ENCODE results near the gene PCDHGC4. TPM values are rescaled to one million over a fixed set of nuclear protein-coding genes. Genes with fewer than 3 reads are reported as not detected.
A peak's percentile ranks its signal among the peaks of the same experiment; 100 is the strongest.

The PCDHGC4 gene
- total and polyA plus RNA-seq, 2 donors (not counting 3 experiments of a cell fraction or from before 2014, with no cell fraction given) = 0.25 to 2.1 TPM

- intact Hi-C loops (cut with micrococcal nuclease) = loop anchor here (1.0 to 5.0 kb wide), 6 partner anchors 35 to 188 kb away; partner anchors contain the start of genes PCDHGA11, PCDHGA12, PCDHGA2 and PCDHGB7
- peaks cover 29% of the 10 kb centered on the region for H3K4me1 ChIP-seq (ENCODE audit: control insufficient read depth, extremely low read depth, insufficient read depth, low read length)
- CTCF ChIA-PET = interaction anchor here (0.7 to 10.9 kb wide), 30 partner anchors 9 to 196 kb away, joined by 3 to 308 read pairs (median 5); partner anchors contain the start of genes PCDHGA10, PCDHGA11, PCDHGA12 and PCDHGA3
- H3K36me3 ChIP-seq (ENCODE audit: control insufficient read depth in 2 of 2, extremely low read depth in 1 of 2, insufficient read depth in 2 of 2, low read length in 2 of 2) = peaks cover 8 to 18% of the 10 kb centered on the region in 2 experiments
- H3K9me3 ChIP-seq (replicated peaks; ENCODE audit: control insufficient read depth, insufficient read depth, low read length) = no peaks in the 10 kb centered on the region
- H3K9ac ChIP-seq (replicated peaks; ENCODE audit: extremely low read depth, insufficient read depth, low read length) = no peak overlapping the region
- H4K20me1 ChIP-seq (replicated peaks; ENCODE audit: control insufficient read depth, extremely low read depth, insufficient read depth, low read length) = no peaks in the 10 kb centered on the region
- no peak overlapping the region for H3K4me3 ChIP-seq (replicated peaks in 1 of 3; ENCODE audit: insufficient read depth in 1 of 3, low read depth in 1 of 3, low read length in 3 of 3)
- POLR2A ChIA-PET = no interaction called here
- FAIRE-seq (peak; percentile 96), DNase-seq (ENCODE audit: low read depth, low spot score) (peak; percentile 96)
- no peak for TF ChIP-seq JUN (IDR thresholded peaks at IDR 0.05; ENCODE audit: borderline replicate concordance, insufficient read depth, insufficient read length, low read depth)
- no peak for TF ChIP-seq EZH2 (IDR thresholded peaks at IDR 0.05; ENCODE audit: borderline replicate concordance, low read depth, low read length, severe bottlenecking)
- TF ChIP-seq POLR2A (IDR thresholded peaks at IDR 0.05; ENCODE audit: low read depth, low read length) = no peak
- peak; percentile 99 to 100 for TF ChIP-seq CTCF (IDR thresholded peaks at IDR 0.05; ENCODE audit: extremely low read depth in 1 of 2, insufficient read depth in 1 of 2, low read depth in 1 of 2, low read length in 2 of 2)
- TF ChIP-seq MYC (IDR thresholded peaks at IDR 0.05; ENCODE audit: low read depth, low read length) = peak; percentile 64
- TF ChIP-seq POLR2AphosphoS5 (IDR thresholded peaks at IDR 0.05; ENCODE audit: insufficient read depth, low read depth, low read length) = no peak
- TF ChIP-seq GATA2 (IDR thresholded peaks at IDR 0.05; ENCODE audit: insufficient read depth, insufficient read length, low read depth, low read length) = no peak
- peak; percentile 30 for TF ChIP-seq MAX (IDR thresholded peaks at IDR 0.05; ENCODE audit: insufficient read depth, insufficient read length)
- TF ChIP-seq FOS (IDR thresholded peaks at IDR 0.05; ENCODE audit: borderline replicate concordance, insufficient read depth, low read length) = no peak
- dilution Hi-C loops (cut with MboI; ENCODE audit: extremely low pct_ligation_motif_present, low sequenced_read_pairs) = no loop called here
- no peak overlapping the region for H3K4me2 ChIP-seq (ENCODE audit: insufficient read depth, low read length)
- peak overlapping the region; percentile 22 for H3K27ac ChIP-seq (ENCODE audit: insufficient read depth, low read depth, low read length)
- H2AFZ ChIP-seq (ENCODE audit: low read depth, low read length) = no peak overlapping the region
- no peaks in the 10 kb centered on the region for H3K79me2 ChIP-seq (ENCODE audit: control insufficient read depth, insufficient read depth, low read length)
- no peaks in the 10 kb centered on the region for H3K9me1 ChIP-seq (replicated peaks; ENCODE audit: control insufficient read depth, extremely low read depth, insufficient read depth, low read length)
- no TSS peak for BruUV-seq (replicated peaks)
- H3K27me3 ChIP-seq (ENCODE audit: control insufficient read depth in 2 of 2, insufficient read depth in 2 of 2, low read length in 2 of 2) = no peaks in the 10 kb centered on the region
These were observed 40.1 kb downstream of the PCDHGC4 start for GRCh38 chr5:141524604-141525597.
